ENCODE results near the gene TBC1D8.
A peak's percentile ranks its signal among the peaks of the same experiment; 100 is the strongest.

The TBC1D8 gene

DNA sequence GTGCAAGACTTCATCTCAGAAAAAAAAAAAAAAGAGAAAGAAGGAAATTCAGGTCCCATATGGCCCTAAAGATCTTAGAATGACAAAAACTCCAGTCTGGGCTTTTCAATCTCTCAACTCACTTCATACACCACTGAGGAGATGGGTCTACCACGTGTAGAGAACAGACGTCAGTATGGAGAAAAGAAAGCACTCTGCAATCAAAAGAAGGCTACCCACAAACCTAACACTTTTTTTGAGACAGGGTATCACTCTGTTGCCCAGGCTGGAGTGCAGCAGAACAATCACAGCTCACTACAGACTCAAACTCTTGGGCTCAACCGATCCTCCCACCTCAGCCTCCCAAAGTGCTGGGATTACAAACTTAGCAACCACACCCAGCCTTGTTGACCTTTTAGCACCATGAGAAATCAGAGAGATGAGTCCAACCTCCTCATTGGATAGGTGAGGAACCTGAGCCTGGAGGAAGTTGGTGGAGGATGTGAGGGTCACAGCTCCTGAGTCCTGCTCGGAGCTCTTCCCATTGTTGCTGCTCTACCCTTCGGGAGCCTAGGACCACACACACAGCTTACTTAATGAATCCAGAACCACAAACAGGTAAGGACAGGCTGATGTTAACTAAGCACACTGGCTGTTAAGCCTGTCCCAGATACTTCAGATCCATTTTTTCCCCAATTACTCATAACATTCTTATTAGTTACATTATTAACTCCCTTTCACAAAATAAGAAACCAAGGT lies 23.7 kb downstream of the TBC1D8 start:
- H3K27ac Mint-ChIP-seq: no peak overlapping the region

DNA sequence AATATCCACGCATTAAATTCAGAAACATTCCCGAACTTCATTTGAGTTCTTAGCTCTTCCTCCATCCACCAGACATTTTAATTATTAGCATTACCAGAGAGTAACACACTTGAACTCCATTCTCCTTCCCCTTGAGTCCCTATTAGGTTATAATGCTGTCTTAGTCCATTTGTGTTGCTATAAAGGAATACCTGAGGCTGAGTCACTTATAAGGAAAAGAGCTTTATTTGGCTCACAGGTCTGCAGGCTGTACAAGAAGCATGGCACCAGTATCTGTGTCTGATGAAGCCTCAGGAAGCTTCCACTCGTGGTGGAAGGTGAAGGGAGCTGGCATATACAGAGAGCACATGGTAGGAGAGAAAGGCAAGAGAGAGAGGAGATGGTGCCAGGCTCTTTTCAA lies 25.4 kb downstream of the TBC1D8 start:
- TF ChIP-seq, protein P1, sequence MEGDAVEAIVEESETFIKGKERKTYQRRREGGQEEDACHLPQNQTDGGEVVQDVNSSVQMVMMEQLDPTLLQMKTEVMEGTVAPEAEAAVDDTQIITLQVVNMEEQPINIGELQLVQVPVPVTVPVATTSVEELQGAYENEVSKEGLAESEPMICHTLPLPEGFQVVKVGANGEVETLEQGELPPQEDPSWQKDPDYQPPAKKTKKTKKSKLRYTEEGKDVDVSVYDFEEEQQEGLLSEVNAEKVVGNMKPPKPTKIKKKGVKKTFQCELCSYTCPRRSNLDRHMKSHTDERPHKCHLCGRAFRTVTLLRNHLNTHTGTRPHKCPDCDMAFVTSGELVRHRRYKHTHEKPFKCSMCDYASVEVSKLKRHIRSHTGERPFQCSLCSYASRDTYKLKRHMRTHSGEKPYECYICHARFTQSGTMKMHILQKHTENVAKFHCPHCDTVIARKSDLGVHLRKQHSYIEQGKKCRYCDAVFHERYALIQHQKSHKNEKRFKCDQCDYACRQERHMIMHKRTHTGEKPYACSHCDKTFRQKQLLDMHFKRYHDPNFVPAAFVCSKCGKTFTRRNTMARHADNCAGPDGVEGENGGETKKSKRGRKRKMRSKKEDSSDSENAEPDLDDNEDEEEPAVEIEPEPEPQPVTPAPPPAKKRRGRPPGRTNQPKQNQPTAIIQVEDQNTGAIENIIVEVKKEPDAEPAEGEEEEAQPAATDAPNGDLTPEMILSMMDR (IDR thresholded peaks at IDR 0.05): no peak
- no peak overlapping the region for H3K27ac Mint-ChIP-seq
- no peak overlapping the region for H3K4me3 Mint-ChIP-seq
- peaks cover 2% of the 10 kb centered on the region for H3K27me3 Mint-ChIP-seq (ENCODE audit: low read depth, poor library complexity)
- no peaks in the 10 kb centered on the region for H3K9me3 Mint-ChIP-seq
- H3K4me1 Mint-ChIP-seq: peaks cover 61% of the 10 kb centered on the region
- no peak for DNase-seq
- peaks cover 4% of the 10 kb centered on the region for H3K36me3 Mint-ChIP-seq (ENCODE audit: low read depth)

More for the DNA sequence above, 23.7 kb downstream of the TBC1D8 start:
- no peak for DNase-seq
- Mint-ChIP-seq H3K9me3 (no peaks in the 10 kb centered on the region), H3K27me3 (ENCODE audit: low read depth, poor library complexity) (peaks cover 2% of the 10 kb centered on the region), H3K4me1 (peaks cover 53% of the 10 kb centered on the region), H3K4me3 (no peak overlapping the region), H3K36me3 (ENCODE audit: low read depth) (peaks cover 4% of the 10 kb centered on the region)
- TF ChIP-seq, protein P1 (IDR thresholded peaks at IDR 0.05): no peak

DNA sequence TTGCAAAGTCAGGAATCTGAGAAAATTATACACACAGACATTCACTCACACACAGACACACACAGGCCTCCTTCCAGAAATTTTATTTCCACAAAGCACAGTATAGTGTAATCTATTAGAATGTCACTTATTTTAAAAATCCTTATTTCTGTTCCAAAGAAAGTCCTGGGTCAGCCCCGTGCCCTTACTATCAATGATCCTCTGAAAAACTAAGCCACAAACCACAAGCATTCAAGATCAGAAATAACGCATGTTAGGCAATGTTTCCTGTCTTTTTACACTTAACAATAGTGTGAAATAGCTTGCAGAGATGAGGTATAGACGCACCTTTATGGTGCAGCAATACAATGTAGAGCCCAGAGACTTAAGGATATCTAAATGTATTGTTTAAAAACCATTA lies 25.8 kb downstream of the TBC1D8 start:
- Mint-ChIP-seq H3K27ac (no peak overlapping the region), H3K4me3 (no peak overlapping the region), H3K9me3 (no peaks in the 10 kb centered on the region), H3K27me3 (ENCODE audit: low read depth, poor library complexity) (peaks cover 2% of the 10 kb centered on the region), H3K4me1 (peaks cover 65% of the 10 kb centered on the region), H3K36me3 (ENCODE audit: low read depth) (peaks cover 4% of the 10 kb centered on the region)
- TF ChIP-seq, protein P1 (IDR thresholded peaks at IDR 0.05): no peak
- DNase-seq: no peak

DNA sequence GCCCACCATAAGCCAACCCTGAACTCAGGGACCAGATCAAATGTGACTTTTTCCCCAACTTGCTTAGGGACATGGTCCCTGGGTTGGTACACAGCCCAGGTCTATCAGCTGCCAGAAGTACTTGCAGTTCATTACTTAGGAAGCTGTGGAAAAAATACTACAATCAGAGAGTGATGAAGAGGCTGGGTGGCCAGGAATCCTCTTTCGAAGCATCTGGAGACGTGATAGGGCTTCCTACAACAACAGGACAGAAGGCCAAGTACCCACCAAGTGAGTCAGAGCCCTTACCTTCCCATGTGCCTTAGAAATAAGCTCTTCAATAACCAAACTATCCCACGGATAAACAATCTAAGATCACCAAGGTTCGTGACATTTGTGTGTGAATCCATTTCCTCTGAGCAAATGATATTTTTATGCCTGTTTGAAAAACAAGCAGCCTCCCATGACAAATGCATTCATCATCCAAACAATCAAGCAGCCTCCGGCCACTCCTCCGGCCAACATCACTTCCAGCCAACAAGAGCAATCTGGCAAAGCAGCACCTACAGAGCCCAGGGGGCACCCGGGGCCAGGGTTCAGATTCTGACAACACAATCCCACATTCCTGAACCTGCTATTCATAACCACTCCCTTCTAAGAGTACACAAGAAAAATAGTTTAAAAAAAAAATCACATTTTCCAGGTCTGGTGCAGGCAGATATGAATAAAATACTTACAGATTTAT lies 26.4 kb downstream of the TBC1D8 start:
- Mint-ChIP-seq H3K27me3 (ENCODE audit: low read depth, poor library complexity) (peaks cover 2% of the 10 kb centered on the region), H3K4me3 (peak overlapping the region; percentile 3), H3K36me3 (ENCODE audit: low read depth) (peaks cover 4% of the 10 kb centered on the region), H3K27ac (peak overlapping the region; percentile 49), H3K9me3 (no peaks in the 10 kb centered on the region), H3K4me1 (peaks cover 67% of the 10 kb centered on the region)
- TF ChIP-seq, protein P1 (IDR thresholded peaks at IDR 0.05): no peak
- DNase-seq: no peak

DNA sequence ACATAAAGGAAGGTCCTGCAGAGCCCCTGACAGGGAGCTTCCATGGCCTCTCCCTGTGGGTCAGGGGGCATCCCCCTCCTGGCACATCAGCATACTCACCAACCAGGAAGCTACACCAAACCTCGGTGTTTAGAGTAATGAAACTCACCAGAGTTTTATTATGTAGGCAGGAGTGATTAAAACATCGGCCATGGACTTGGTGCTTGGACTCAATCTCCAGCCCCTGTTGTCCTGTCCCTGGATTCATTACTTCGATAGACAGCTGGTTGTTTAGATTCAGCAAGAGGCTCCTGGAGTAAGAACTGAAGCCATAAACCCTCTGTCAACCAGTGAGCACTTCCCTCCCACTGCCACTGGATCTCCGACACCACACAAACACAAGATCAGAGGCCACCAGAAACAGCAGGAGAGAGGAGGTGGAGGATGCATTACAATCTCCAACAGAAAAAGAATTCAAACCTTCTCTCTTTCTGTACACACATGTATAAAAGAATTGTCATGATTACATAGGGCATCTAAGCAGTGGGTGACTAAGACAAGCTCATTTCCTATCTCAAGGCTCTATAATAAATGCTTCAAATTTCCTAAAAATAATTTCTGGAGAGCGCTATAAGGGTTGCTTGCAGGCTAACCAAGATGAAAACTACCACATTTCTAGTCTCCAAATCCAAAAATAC lies 27.2 kb downstream of the TBC1D8 start:
- Mint-ChIP-seq H3K27me3 (ENCODE audit: low read depth, poor library complexity) (peaks cover 2% of the 10 kb centered on the region), H3K27ac (peak overlapping the region; percentile 80), H3K36me3 (ENCODE audit: low read depth) (peaks cover 11% of the 10 kb centered on the region), H3K4me1 (peaks cover 67% of the 10 kb centered on the region), H3K9me3 (no peaks in the 10 kb centered on the region), H3K4me3 (peak overlapping the region; percentile 62)
- no peak for DNase-seq
- TF ChIP-seq, protein P1 (IDR thresholded peaks at IDR 0.05): no peak
